ENCODE results near the gene PSPN. TPM values are rescaled to one million over a fixed set of nuclear protein-coding genes. Genes with fewer than 3 reads are reported as not detected.
"Not testable (repeated sequence)": the region's sequence is repeated elsewhere in the genome, so short reads cannot be mapped to it uniquely, and the experiment has no call there.

The PSPN gene
- total and polyA plus RNA-seq, 8 donors = 0.64 to 1.4 (median 0.92) TPM

DNA sequence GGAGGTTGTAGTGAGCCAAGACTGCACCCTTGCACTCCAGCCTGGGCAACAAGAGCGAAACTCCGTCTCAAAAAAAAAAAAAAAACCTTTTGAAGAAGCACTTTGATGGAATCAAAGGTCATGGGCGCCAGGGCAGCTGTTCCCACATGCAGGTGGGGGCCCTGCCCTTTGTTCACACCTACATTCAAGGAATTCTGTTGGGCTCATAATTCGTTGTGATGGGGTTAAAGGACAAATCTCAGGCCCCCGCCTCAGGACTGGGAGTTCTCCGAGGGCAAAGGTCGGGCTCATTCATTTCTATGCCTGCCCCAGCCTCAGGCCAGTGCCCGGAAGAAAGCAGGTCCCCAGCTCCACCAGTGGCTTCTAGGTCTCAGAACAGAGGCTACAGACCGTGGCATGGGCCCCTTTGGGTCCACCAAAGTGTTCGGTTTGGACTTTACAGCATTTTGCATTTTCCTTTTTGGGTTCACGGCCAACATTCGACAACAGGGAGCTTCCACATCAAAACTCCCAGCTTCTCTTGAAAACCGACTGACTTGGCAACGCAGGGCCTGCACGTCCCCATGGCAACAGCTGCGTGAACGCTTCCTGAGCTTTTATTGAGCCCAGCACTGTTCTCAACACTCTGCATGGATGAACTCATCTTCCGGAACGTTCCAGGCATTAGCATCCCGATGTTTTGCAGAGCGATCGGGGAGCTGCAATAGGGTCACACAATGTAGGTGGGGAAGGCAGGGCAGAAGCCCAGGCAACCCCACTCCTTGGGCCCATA lies 27.3 kb upstream of the PSPN start:
- intact Hi-C loops (cut with DNase I) = no loop called here
- no peak for DNase-seq
- FAIRE-seq = no peak
- Histone ChIP-seq H3K27me3 (no peaks in the 10 kb centered on the region), H3K4me1 (no peaks in the 10 kb centered on the region), H3K27ac (no peak overlapping the region), H3K36me3 (no peaks in the 10 kb centered on the region), H3K9me3 (no peaks in the 10 kb centered on the region), H3K4me3 (no peak overlapping the region)
- peak in 3 of 4 donors; percentile 50 to 89 (median 75) for ATAC-seq
- 56 to 59% methylated on average over 22 of the region's 22 CpGs for WGBS, 2 donors
- TF ChIP-seq, protein P1, sequence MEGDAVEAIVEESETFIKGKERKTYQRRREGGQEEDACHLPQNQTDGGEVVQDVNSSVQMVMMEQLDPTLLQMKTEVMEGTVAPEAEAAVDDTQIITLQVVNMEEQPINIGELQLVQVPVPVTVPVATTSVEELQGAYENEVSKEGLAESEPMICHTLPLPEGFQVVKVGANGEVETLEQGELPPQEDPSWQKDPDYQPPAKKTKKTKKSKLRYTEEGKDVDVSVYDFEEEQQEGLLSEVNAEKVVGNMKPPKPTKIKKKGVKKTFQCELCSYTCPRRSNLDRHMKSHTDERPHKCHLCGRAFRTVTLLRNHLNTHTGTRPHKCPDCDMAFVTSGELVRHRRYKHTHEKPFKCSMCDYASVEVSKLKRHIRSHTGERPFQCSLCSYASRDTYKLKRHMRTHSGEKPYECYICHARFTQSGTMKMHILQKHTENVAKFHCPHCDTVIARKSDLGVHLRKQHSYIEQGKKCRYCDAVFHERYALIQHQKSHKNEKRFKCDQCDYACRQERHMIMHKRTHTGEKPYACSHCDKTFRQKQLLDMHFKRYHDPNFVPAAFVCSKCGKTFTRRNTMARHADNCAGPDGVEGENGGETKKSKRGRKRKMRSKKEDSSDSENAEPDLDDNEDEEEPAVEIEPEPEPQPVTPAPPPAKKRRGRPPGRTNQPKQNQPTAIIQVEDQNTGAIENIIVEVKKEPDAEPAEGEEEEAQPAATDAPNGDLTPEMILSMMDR (IDR thresholded peaks at IDR 0.05) = no peak

DNA sequence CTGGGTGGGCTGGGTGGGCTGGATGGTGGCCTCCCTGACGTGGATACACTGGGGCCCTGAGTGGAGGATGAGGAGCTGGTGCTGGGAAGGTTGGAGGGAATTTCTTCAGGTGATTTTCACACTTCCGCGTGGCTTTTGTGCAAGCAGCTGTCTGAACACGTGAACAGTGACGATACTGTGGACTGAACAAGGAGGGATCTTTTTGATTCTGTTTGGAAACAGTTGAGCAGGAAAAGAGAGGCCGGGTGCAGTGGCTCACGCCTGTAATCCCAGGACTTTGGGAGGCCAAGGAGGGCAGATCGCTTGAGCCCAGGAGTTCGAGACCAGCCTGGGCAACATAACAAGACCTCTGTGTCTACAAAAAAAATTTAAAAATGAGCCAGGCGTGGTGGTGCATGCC lies 26.3 kb upstream of the PSPN start:
- no peak for FAIRE-seq
- DNase-seq = no peak
- WGBS, 2 donors = 88 to 92% methylated on average over 10 of the region's 10 CpGs
- Histone ChIP-seq H3K27me3 (no peaks in the 10 kb centered on the region), H3K27ac (no peak overlapping the region), H3K4me1 (no peaks in the 10 kb centered on the region), H3K36me3 (no peaks in the 10 kb centered on the region), H3K9me3 (no peaks in the 10 kb centered on the region), H3K4me3 (no peak overlapping the region)
- TF ChIP-seq, protein P1 (IDR thresholded peaks at IDR 0.05) = no peak
- intact Hi-C loops (cut with DNase I) = no loop called here
- ATAC-seq = no peak

DNA sequence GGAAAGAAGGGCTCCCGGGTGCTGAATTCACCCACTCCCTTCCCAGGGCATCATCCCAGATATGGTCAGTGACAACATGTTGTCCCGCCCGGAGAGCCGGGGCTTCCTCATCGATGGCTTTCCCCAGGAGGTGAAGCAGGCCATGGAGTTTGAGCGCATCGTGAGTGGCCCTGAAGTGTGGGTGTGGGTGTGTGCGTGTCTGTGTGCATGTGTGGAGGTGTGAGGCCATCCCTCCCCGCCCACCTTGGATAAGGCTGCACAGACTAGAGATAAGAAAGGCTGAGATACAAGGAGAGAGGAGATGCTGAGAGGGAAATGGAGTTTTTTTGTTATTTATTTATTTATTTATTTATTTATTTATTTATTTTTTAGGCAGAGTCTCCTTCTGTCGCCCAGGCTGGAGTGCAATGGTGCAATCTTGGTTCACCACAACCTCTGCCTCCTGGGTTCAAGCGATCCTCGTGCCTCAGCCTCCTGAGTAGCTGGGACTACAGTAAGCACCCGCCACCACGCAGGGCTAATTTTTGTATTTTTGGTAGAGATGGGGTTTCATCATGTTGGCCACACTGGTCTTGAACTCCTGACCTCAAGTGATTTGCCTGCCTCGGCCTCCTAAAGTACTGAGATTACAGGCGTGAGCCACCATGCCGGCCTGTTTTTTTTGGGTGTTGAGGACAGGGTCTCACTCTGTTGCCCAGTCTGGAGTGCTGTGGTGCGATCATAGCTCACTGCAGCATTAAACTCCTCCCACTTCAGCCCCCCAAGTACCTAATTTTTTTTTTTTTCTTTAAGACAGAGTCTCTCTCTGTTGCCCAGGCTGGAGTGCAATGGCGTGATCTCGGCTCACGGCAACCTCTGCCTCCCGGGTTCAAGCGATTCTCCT lies 24.6 kb upstream of the PSPN start:
- H3K27ac ChIP-seq; ATAC-seq; H3K36me3 ChIP-seq; H3K4me1 ChIP-seq; H3K4me3 ChIP-seq; H3K27me3 ChIP-seq; FAIRE-seq; DNase-seq; intact Hi-C loops (cut with DNase I); H3K9me3 ChIP-seq: not testable (repeated sequence)
- WGBS, 2 donors = 88 to 90% methylated on average over 23 of the region's 23 CpGs

DNA sequence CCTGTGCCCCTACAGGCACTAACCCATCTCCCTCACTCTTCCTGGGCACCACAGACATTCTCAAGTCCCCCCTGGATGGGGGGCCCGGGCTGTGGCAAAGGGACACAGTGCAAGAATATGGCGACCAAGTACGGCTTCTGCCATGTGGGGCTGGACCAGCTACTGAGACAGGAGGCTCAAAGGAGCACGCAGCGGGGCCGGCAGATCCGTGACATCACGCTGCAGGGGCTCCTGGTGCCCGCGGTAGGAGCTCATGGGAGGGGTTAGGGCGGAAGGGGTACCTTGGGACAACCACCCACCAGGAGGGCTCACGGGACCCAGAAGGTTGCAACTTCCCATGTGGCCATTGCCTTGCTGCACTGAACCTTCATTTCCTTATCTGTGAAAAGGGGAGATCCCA lies 20.6 kb upstream of the PSPN start:
- TF ChIP-seq, protein P1 (IDR thresholded peaks at IDR 0.05) = no peak
- H3K9me3 ChIP-seq = no peaks in the 10 kb centered on the region
- peaks cover 0 to 6% (median 0%) of the 10 kb centered on the region in 3 donors for H3K4me1 ChIP-seq
- no peak for FAIRE-seq
- no peak overlapping the region for H3K4me3 ChIP-seq
- H3K36me3 ChIP-seq = no peaks in the 10 kb centered on the region
- H3K27ac ChIP-seq = no peak overlapping the region
- WGBS, 2 donors = 90 to 95% methylated on average over 12 of the region's 12 CpGs
- H3K27me3 ChIP-seq = no peaks in the 10 kb centered on the region
- intact Hi-C loops (cut with DNase I) = no loop called here
- no peak for DNase-seq
- no peak for ATAC-seq

DNA sequence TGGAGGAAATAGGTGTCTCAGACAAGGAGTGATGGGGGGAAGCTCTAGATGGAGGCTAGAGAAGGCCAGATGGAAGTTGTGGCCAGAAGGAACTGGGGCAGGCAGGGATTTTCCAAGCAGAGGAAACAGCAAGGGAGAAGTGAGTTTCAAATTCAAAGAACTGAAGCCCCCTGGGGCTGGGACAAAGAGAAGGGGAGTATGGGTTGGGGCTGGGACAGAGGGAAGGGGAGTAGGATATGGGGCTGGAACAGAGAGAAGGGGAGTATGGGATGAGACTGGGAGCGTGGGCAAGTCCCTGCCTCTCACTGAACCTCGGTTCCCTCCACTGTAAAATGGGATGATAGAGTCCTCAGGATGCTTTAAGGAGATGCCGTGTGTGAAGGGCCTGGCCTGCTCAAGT lies 19.1 kb upstream of the PSPN start:
- no peaks in the 10 kb centered on the region for H3K27me3 ChIP-seq
- H3K27ac ChIP-seq = no peak overlapping the region
- H3K36me3 ChIP-seq = no peaks in the 10 kb centered on the region
- WGBS, 2 donors = 94 to 100% methylated on average over 3 of the region's 3 CpGs
- DNase-seq = no peak
- peaks cover 0 to 6% (median 0%) of the 10 kb centered on the region in 3 donors for H3K4me1 ChIP-seq
- H3K9me3 ChIP-seq = no peaks in the 10 kb centered on the region
- no peak for FAIRE-seq
- no peak for ATAC-seq
- TF ChIP-seq, protein P1 (IDR thresholded peaks at IDR 0.05) = no peak
- intact Hi-C loops (cut with DNase I) = no loop called here
- no peak overlapping the region for H3K4me3 ChIP-seq

Data from pancreas (tissue), 10 donors.